ENCODE data around the gene LAMB3. TPM values are rescaled to one million over a fixed set of nuclear protein-coding genes. Genes with fewer than 3 reads are reported as not detected.

The LAMB3 gene
- total RNA-seq, 1 donor from 2014 or later, result 12.5 TPM

DNA sequence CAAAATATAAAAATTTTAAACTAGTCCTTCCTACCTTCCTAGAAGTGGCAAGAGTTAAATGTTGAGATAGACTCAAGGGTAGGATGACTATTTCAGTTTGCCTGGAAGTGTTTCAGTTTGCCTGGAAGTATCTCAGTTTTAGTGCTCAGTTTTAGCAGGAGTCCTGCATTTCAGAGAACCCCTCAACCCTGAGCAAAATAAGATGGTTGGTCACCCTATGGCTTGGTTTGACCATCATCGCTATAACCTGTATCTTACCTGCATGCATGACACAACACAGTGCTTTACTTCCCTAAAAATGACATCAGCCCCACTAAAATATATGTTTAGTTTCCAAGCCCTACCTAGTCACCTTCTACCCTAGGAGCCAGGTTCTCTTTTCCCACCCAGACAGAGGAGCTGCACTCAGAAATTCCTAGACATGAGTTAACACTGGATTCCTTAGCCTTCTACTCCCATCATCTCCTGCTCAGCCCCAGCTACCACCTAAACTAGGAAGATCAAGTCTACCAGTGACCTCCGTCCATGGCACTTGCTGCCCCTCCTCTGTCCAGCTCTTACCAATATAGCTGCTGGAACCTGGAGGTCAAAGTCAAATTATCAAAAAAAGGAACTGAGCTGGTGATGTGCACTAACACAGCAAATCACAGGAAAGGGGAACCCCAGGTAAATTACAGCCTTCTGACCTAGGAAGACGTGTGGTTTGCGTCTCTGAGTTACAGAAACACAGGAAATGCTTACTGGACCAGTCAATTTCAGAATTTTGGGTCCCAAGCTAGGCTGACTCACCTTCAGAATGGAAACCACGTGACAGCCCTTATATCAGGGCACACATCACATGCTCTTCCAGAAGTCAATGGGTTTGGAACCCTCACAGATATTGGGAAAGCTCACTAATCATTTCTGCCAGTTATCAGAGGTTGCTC lies 20.7 kb upstream of the LAMB3 start:
- TF ChIP-seq, protein P1, sequence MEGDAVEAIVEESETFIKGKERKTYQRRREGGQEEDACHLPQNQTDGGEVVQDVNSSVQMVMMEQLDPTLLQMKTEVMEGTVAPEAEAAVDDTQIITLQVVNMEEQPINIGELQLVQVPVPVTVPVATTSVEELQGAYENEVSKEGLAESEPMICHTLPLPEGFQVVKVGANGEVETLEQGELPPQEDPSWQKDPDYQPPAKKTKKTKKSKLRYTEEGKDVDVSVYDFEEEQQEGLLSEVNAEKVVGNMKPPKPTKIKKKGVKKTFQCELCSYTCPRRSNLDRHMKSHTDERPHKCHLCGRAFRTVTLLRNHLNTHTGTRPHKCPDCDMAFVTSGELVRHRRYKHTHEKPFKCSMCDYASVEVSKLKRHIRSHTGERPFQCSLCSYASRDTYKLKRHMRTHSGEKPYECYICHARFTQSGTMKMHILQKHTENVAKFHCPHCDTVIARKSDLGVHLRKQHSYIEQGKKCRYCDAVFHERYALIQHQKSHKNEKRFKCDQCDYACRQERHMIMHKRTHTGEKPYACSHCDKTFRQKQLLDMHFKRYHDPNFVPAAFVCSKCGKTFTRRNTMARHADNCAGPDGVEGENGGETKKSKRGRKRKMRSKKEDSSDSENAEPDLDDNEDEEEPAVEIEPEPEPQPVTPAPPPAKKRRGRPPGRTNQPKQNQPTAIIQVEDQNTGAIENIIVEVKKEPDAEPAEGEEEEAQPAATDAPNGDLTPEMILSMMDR (IDR thresholded peaks at IDR 0.05; ENCODE audit: unreplicated experiment), result no peak
- peaks cover 25% of the 10 kb centered on the region for H3K4me1 Mint-ChIP-seq (ENCODE audit: low read depth)
- H3K9me3 Mint-ChIP-seq (ENCODE audit: low read depth), result peaks cover 3% of the 10 kb centered on the region
- peaks cover 73% of the 10 kb centered on the region for H3K27me3 Mint-ChIP-seq
- H3K4me3 Mint-ChIP-seq (ENCODE audit: low read depth), result no peak overlapping the region
- no peak overlapping the region for H3K27ac Mint-ChIP-seq
- DNase-seq (ENCODE audit: low spot score, unreplicated experiment), result no peak
- H3K36me3 Mint-ChIP-seq (ENCODE audit: insufficient read depth), result no peaks in the 10 kb centered on the region

DNA sequence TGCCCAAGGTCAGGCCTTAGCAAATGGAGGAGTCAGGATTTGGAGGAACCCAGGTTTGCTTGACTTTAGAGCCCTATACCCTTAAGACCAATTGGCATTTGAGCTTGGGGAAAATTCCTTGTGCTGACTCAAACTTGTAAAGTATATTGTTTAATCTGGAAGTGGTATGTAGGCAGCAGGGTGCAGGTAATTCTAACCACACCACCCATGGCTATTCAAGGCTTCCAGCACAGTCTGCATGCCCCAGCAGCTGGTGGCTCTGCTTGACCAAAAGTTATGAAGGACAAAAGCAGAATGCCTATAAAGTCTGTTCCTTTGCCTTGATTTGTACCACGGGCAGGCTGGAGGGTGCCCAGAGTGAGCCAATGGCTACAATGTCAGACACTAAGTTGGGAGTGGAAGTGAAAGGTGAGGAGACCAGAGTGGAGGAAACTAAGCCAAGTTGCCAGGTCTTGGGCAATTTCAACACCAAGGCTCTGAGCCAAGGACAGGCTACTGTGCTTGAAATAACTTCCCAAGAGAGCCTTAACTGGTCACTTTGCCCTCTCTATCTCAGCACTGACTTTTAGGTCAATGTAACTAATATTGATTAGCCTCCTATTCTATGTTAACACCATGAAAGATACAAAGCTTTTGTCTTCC lies 18.3 kb upstream of the LAMB3 start:
- Mint-ChIP-seq H3K4me1 (ENCODE audit: low read depth) (peaks cover 21% of the 10 kb centered on the region), H3K27me3 (peaks cover 49% of the 10 kb centered on the region), H3K36me3 (ENCODE audit: insufficient read depth) (no peaks in the 10 kb centered on the region), H3K9me3 (ENCODE audit: low read depth) (peaks cover 3% of the 10 kb centered on the region), H3K4me3 (ENCODE audit: low read depth) (no peak overlapping the region), H3K27ac (no peak overlapping the region)
- DNase-seq (ENCODE audit: low spot score, unreplicated experiment), result no peak
- TF ChIP-seq, protein P1 (IDR thresholded peaks at IDR 0.05; ENCODE audit: unreplicated experiment), result no peak

DNA sequence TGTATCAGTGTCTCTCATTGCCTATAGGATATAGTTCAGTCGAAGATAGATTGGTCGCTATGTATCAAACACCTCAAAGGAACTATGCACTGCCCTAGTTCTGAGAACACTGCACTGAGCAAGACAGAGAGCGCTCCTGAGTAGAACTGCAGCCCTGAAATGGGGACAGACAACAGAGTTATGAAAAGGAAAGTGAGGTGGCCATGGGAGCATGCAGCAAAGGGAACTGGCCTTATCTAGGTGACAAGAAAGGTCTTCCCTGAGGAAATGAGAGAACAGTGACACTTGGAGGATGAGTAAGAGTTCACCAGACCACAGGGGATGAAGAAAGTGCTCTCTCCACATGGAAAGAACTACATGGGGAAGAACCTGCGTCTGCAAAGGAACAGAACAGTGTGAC lies 15.5 kb upstream of the LAMB3 start:
- DNase-seq (ENCODE audit: low spot score, unreplicated experiment), result no peak

DNA sequence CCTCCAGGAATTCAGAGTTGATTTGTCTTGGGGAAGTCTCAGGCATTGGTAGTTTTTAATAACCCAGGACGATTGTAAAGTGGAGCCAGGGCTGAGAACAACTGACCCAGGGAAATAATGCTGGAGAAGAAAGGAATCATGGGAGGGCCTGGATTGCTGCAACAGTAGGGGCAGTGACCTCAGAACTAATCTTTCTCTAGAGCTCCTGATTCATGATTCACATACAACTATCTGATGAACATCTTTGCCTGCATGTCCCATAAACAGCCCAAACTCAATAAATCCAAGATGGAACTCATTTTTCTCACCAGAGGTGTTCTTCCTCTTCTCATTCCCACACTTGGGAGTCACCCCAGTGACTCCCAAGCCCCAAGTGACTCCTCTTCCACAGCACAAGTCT lies 14.9 kb upstream of the LAMB3 start:
- Mint-ChIP-seq H3K27me3 (peaks cover 20% of the 10 kb centered on the region), H3K4me1 (ENCODE audit: low read depth) (peaks cover 7% of the 10 kb centered on the region), H3K4me3 (ENCODE audit: low read depth) (no peak overlapping the region), H3K9me3 (ENCODE audit: low read depth) (peaks cover 3% of the 10 kb centered on the region), H3K27ac (no peak overlapping the region), H3K36me3 (ENCODE audit: insufficient read depth) (no peaks in the 10 kb centered on the region)
- TF ChIP-seq, protein P1 (IDR thresholded peaks at IDR 0.05; ENCODE audit: unreplicated experiment), result no peak
- DNase-seq (ENCODE audit: low spot score, unreplicated experiment), result no peak

More for the DNA sequence above, 15.5 kb upstream of the LAMB3 start:
- peaks cover 24% of the 10 kb centered on the region for H3K27me3 Mint-ChIP-seq
- no peak overlapping the region for H3K27ac Mint-ChIP-seq
- peaks cover 3% of the 10 kb centered on the region for H3K9me3 Mint-ChIP-seq (ENCODE audit: low read depth)
- TF ChIP-seq, protein P1 (IDR thresholded peaks at IDR 0.05; ENCODE audit: unreplicated experiment), result no peak
- no peak overlapping the region for H3K4me3 Mint-ChIP-seq (ENCODE audit: low read depth)
- no peaks in the 10 kb centered on the region for H3K36me3 Mint-ChIP-seq (ENCODE audit: insufficient read depth)
- peaks cover 7% of the 10 kb centered on the region for H3K4me1 Mint-ChIP-seq (ENCODE audit: low read depth)

DNA sequence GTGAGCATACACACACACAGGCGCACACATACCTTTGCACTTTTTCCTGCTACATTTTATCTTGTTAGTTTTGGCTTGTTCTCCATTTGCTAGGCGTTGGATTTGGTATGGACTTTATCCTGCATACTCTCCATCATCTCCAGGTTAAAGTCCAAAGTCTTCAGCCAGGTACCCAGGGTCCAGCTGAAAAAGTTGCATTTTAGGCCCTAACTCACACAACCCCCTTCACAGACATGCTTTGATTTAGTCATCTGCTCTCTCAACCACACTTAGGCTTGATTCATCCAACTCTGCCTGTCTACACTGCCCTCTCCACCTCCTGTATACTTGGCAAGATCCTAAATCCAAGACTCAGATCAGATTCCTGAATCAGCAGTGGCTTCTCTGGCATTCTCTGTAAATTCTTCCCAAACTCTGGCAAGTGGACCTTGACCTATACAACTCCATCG lies 10.7 kb upstream of the LAMB3 start:
- Mint-ChIP-seq H3K9me3 (ENCODE audit: low read depth) (no peaks in the 10 kb centered on the region), H3K27me3 (peaks cover 3% of the 10 kb centered on the region), H3K27ac (no peak overlapping the region), H3K4me3 (ENCODE audit: low read depth) (no peak overlapping the region), H3K36me3 (ENCODE audit: insufficient read depth) (no peaks in the 10 kb centered on the region), H3K4me1 (ENCODE audit: low read depth) (peaks cover 7% of the 10 kb centered on the region)
- TF ChIP-seq, protein P1 (IDR thresholded peaks at IDR 0.05; ENCODE audit: unreplicated experiment), result no peak
- DNase-seq (ENCODE audit: low spot score, unreplicated experiment), result no peak

All from progenitor cell of endocrine pancreas (in vitro differentiated cells).